Urinary bladder (tissue), 4 donors: Measurements from ENCODE around the gene CHRNB4. TPM values are rescaled to one million over a fixed set of nuclear protein-coding genes. Genes with fewer than 3 reads are reported as not detected.

Experiments
- DNase-seq: peaks from one replicate; pipeline ENCODE4 v3.0.0-alpha.2; 2015; ENCODE audit errors: extremely low spot score
- H3K27ac ChIP-seq: one replicate; pipeline ENCODE4 v1.5.1; 2013; ENCODE audit warnings: low read depth, mild to moderate bottlenecking, moderate library complexity
- H3K36me3 ChIP-seq: one replicate; pipeline ENCODE4 v1.6.1; 2013; ENCODE audit warnings: mild to moderate bottlenecking, moderate library complexity; ENCODE audit not compliant: insufficient read depth
- H3K4me1 ChIP-seq: one replicate; pipeline ENCODE4 v1.6.1; 2013; ENCODE audit warnings: mild to moderate bottlenecking, moderate library complexity; ENCODE audit not compliant: insufficient read depth
- H3K4me3 ChIP-seq: one replicate; pipeline ENCODE4 v1.5.1; 2013; ENCODE audit warnings: low read depth, low read length
- WGBS: extraction: QIAGEN DNeasy Blood & Tissue Kit; methylation state at CpG from one replicate; pipeline ENCODE4 v1.1.7; 2013; 5-methylcytosine and 5-hydroxymethylcytosine counted together
- polyA plus RNA-seq: library from polyadenylated mRNA; stranded (reverse); fragments of 200-250 nt; gene quantifications from one replicate; pipeline ENCODE4 v1.2.3, GENCODE V29; 2013
- total RNA-seq: library from RNA; depleted of rRNA; stranded (reverse); fragments of >200 nt; gene quantifications from one replicate; pipeline ENCODE4 v1.2.3, GENCODE V29; 2014
- donor health status: healthy with polysubstance abuse.
- donor health status: healthy.

Gene CHRNB4
- total and polyA plus RNA-seq, 2 donors = 0.53 to 0.60 TPM

- Histone ChIP-seq H3K4me1 (no peaks in the 10 kb centered on the region), H3K4me3 (no peak overlapping the region), H3K27ac (no peak overlapping the region), H3K36me3 (no peaks in the 10 kb centered on the region)
- no peak for DNase-seq
- 76% methylated on average over 9 of the region's 9 CpGs for WGBS
These were observed 19.6 kb upstream of the CHRNB4 start for GRCh38 chr15:78660584-78660983.

- no peak for DNase-seq
- H3K27ac ChIP-seq = no peak overlapping the region
- no peaks in the 10 kb centered on the region for H3K36me3 ChIP-seq
- no peak overlapping the region for H3K4me3 ChIP-seq
- H3K4me1 ChIP-seq = no peaks in the 10 kb centered on the region
These were observed 17.8 kb upstream of the CHRNB4 start for GRCh38 chr15:78658823-78659222.

GRCh38 chr15:78654272-78654671, 13.3 kb upstream of the CHRNB4 start:
- no peak for DNase-seq
- Histone ChIP-seq H3K36me3 (no peaks in the 10 kb centered on the region), H3K4me3 (no peak overlapping the region), H3K4me1 (no peaks in the 10 kb centered on the region), H3K27ac (no peak overlapping the region)
- WGBS = 85% methylated on average over 4 of the region's 4 CpGs

GRCh38 chr15:78651930-78652615, 11.1 kb upstream of the CHRNB4 start:
- Histone ChIP-seq H3K27ac (no peak overlapping the region), H3K4me1 (no peaks in the 10 kb centered on the region), H3K4me3 (no peak overlapping the region), H3K36me3 (no peaks in the 10 kb centered on the region)
- 98% methylated on average over 1 of the region's 1 CpG for WGBS
- no peak for DNase-seq

GRCh38 chr15:78651007-78651406, 10.0 kb upstream of the CHRNB4 start:
- Histone ChIP-seq H3K36me3 (no peaks in the 10 kb centered on the region), H3K4me3 (no peak overlapping the region), H3K27ac (no peak overlapping the region), H3K4me1 (no peaks in the 10 kb centered on the region)
- DNase-seq = no peak
- 67% methylated on average over 3 of the region's 3 CpGs for WGBS

GRCh38 chr15:78650022-78650421, 9.0 kb upstream of the CHRNB4 start:
- H3K4me1 ChIP-seq = no peaks in the 10 kb centered on the region
- H3K36me3 ChIP-seq = no peaks in the 10 kb centered on the region
- H3K27ac ChIP-seq = no peak overlapping the region
- DNase-seq = no peak
- 90% methylated on average over 4 of the region's 4 CpGs for WGBS
- H3K4me3 ChIP-seq = no peak overlapping the region

- WGBS = 93% methylated on average over 4 of the region's 4 CpGs
- Histone ChIP-seq H3K36me3 (no peaks in the 10 kb centered on the region), H3K27ac (no peak overlapping the region), H3K4me3 (no peak overlapping the region), H3K4me1 (no peaks in the 10 kb centered on the region)
- DNase-seq = no peak
These were observed 4.0 kb upstream of the CHRNB4 start for GRCh38 chr15:78645009-78645408.

- 53% methylated on average over 5 of the region's 5 CpGs for WGBS
- no peak overlapping the region for H3K27ac ChIP-seq
These were observed 1.3 kb upstream of the CHRNB4 start for GRCh38 chr15:78642331-78642730.

GRCh38 chr15:78641749-78642275, 802 bp upstream of the CHRNB4 start:
- no peak for DNase-seq
- Histone ChIP-seq H3K27ac (no peak overlapping the region), H3K36me3 (no peaks in the 10 kb centered on the region), H3K4me3 (no peak overlapping the region), H3K4me1 (no peaks in the 10 kb centered on the region)
- WGBS = 75% methylated on average over 11 of the region's 11 CpGs

More at GRCh38 chr15:78642331-78642730, 1.3 kb upstream of the CHRNB4 start:
- no peaks in the 10 kb centered on the region for H3K4me1 ChIP-seq
- no peak for DNase-seq
- no peak overlapping the region for H3K4me3 ChIP-seq
- H3K36me3 ChIP-seq = no peaks in the 10 kb centered on the region

GRCh38 chr15:78640527-78641101, 396 bp downstream of the CHRNB4 start:
- WGBS = 21% methylated on average over 32 of the region's 32 CpGs
- Histone ChIP-seq H3K4me1 (no peaks in the 10 kb centered on the region), H3K36me3 (no peaks in the 10 kb centered on the region), H3K27ac (no peak overlapping the region), H3K4me3 (peak overlapping the region; percentile 32)
- no peak for DNase-seq

GRCh38 chr15:78638658-78639314, 2.2 kb downstream of the CHRNB4 start:
- no peaks in the 10 kb centered on the region for H3K36me3 ChIP-seq
- no peaks in the 10 kb centered on the region for H3K4me1 ChIP-seq
- no peak for DNase-seq
- no peak overlapping the region for H3K4me3 ChIP-seq
- no peak overlapping the region for H3K27ac ChIP-seq
- 52% methylated on average over 4 of the region's 4 CpGs for WGBS

GRCh38 chr15:78637776-78638435, 3.1 kb downstream of the CHRNB4 start:
- no peak overlapping the region for H3K4me3 ChIP-seq
- no peak for DNase-seq
- H3K27ac ChIP-seq = no peak overlapping the region
- no peaks in the 10 kb centered on the region for H3K4me1 ChIP-seq
- no peaks in the 10 kb centered on the region for H3K36me3 ChIP-seq
- 88% methylated on average over 4 of the region's 4 CpGs for WGBS

- 92% methylated on average over 2 of the region's 2 CpGs for WGBS
- H3K36me3 ChIP-seq = no peaks in the 10 kb centered on the region
- no peak overlapping the region for H3K27ac ChIP-seq
- H3K4me3 ChIP-seq = no peak overlapping the region
- no peak for DNase-seq
- no peaks in the 10 kb centered on the region for H3K4me1 ChIP-seq
These were observed 4.6 kb downstream of the CHRNB4 start for GRCh38 chr15:78636378-78636859.
